KG1 (cell line): ENCODE measurements around the gene APEX1.
"Not testable (repeated sequence)": the region's sequence is repeated elsewhere in the genome, so short reads cannot be mapped to it uniquely, and the experiment has no call there.

ENCODE experiments used
- DNase-seq: peaks from one replicate; lab custom pipeline; 2025; lab: John Stamatoyannopoulos, UW

APEX1 gene

DNA sequence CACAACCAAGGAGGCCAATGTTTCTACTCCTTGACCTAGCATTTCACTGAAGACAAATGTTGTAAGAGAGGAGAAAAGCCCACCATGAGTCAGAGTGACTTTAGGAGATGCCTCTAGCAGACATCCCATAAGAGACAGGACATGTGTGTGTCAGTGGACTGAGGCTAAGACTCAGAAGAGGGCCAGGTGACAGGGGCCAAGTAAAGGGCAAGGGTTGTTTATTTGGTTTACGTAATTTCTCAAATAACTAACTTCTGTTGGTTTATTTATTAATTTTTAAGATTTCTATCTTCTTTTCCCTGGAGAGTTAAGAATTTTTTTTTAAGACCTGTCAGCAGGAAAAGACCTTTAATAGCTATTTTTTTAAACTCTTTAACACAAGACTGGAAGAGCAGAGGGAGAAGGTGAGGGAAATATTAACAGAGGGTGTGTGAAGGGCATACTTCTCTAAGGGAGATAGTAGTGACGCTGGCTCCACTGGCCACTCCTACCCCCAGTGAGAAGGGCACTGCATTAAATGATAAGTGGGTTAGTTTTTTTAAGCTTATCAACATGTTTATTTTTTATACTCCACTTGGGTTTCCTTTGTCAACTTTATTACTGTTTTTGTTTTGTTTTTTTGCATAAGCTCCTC, 17.6 kb downstream of the APEX1 start:
- DNase-seq: no peak

GRCh38 chr14:20476776-20477175, 21.8 kb downstream of the APEX1 start:
- DNase-seq: no peak

- DNase-seq: no peak
Measured at GRCh38 chr14:20477211-20477876, 22.3 kb downstream of the APEX1 start.

DNA sequence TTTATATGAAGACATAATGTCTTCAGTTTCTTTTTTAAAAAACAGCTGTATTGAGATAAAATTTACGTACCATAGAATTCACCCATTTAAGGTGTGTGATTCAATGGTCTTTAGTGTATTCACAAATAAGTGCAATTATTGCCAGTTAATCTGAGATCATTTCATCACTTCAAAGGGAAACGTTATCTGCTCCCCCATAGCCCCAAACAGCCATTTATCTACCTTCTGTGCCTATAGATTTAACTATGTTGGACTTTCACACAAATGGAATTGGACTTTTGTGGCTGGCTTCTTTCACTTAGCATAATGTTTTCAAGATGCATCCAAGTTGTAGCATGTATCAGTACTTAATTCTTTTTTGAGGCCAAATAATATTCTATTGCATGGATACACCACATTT, 23.9 kb downstream of the APEX1 start:
- no peak for DNase-seq

DNA sequence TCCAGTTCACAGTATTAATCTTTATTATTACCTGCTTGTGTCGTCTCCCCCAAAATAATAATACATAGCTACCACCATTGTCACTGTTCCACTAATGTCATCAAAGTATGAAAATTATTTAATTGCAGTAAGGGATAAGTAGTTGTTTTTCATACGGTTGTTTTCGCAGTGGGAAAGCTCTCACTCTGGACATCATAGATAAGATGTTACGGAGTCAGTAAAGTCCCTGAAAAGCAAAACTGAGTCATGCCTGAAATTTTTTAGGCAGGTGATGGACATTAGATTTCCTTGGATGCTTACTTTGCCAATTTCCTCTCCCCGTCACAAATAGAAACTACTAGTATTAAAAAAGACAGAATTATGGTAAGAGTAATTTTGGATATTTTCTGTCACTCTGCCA, 27.4 kb downstream of the APEX1 start:
- no peak for DNase-seq

DNA sequence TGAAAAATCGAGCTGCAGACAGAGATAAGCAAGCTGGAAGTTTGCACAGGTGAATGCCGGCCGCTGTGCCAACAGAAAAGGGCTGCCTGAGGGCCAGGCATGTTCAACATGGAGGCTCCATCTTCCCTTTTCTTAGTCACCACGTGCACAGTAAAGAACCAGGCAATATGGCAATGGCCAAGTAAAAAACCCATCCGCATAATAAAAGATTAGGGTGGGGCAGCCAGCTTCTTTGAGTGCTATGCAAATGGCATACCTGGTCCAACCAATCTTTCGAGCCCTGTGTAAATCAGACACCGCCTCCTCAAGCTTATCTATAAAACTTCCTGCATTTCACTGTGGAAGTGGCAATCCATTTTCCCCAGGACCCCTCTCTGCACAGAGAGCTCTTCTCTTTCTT, 30.9 kb downstream of the APEX1 start:
- DNase-seq: no peak

DNA sequence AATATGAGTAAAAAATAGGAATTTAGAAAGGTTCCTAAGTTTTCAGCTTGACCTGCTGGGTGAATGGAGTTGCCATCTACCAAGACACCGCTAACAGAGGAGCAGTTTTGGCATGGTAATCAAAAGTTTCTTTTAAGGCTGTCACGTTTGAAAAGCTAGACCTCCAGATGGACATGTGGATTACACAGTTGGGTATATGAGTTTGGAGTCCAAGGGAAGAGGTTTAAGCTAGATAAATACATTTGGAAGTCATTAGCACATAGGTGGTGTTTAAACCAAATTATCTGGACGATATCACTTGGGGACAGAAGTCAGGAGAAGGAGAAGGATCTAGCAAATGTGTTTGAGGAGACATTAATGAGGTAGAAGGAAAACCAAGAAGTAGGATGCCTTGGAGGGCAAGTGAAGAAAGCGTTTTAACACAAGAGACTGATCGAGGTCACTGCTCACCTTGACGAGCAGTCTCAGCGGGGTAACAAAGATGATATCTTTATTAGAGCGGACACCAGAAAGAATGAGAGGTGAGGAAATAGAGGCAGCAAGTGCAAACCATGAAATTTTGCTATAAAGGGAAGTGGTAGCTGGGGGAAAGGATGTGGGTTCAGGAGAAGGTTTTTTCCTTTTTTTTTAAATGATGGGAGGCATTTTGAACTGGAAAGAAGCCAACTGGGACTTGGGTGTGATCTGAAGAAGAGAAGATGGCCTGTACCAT, 31.8 kb downstream of the APEX1 start:
- no peak for DNase-seq

- DNase-seq: no peak
Measured at GRCh38 chr14:20487396-20487725, 32.3 kb downstream of the APEX1 start.

DNA sequence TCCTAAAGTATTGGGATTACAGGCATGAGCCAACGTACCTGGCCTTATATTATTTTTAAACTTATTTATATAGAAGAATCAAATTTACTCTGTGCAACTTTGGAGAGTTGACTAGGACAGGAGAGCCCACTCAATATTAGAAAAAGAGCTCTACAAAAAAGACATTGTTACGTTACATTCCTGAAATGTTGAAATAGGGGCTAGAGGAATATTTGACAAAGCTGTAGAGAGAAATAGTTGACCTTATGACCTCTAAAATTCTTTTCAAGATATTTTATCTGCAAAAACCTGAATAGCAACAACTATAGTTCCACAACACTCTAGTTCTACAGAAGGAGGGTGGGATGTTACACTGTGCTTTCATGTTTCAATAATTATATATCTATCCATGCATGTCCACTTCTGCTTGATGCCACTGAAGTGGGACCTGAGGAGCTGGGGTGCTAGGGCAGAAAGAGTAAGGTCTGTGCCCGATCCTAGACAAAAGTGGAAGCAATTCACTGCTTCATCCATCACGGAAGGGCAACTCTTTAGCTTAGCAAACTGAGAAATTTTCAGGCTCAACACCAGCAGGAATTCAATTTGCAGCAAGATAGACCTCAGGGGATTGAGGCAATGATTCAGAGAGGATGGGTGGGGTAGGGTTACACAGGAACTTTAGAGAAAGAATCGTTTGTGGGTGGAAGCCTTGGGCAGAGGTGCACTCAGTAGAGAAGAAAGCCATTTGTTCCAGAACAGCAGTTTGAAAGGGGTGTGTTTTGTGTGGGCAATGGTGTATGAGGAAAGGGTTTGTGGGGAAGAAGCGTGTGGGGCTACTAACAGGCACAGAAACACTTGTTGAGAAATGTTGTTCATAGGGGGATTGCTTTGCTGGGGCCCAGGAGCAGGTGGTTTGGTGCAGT, 34.3 kb downstream of the APEX1 start:
- DNase-seq: no peak

DNA sequence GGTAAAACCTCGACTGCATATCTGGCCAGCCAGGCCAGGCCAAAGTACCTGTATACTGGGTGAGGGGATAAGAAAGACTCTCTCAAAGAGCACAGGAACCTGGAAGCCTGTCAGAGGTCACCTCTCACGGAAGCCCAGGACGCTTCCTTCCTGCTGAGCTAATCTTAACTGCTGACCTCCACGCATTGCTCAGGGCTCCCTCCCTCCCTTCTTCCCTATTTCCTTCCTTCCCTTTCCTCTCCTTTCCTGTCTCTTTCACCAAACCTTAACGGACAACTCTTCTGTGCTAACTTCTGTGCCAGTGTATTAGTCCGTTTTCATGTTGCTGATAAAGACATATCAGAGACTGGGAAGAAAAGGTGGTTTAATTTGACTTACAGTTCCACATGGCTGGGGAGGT, 35.5 kb downstream of the APEX1 start:
- DNase-seq: no peak

- no peak for DNase-seq
Measured at GRCh38 chr14:20492486-20492885, 37.5 kb downstream of the APEX1 start.

DNA sequence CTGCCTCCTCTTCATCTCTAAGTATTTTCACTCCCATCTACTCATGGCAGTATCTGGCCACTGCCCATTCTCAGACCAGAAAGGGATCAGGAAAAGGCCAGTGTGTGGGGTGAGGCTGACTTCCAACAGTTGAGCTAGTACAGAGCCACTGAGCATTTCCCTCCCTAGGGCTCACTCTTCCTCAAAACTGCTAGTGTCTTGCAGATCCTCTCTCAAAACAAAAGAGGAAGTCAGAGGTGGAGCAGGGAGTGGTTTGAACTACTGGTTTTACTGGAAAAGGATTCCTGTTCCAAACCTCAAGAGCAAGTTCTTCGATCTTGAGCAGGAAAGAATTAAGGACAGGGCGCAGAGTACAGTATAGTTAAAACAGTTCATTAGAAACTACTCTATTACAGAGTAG, 38.6 kb downstream of the APEX1 start:
- peak; percentile 25 for DNase-seq

GRCh38 chr14:20494935-20495766, 40.1 kb downstream of the APEX1 start:
- no peak for DNase-seq

DNA sequence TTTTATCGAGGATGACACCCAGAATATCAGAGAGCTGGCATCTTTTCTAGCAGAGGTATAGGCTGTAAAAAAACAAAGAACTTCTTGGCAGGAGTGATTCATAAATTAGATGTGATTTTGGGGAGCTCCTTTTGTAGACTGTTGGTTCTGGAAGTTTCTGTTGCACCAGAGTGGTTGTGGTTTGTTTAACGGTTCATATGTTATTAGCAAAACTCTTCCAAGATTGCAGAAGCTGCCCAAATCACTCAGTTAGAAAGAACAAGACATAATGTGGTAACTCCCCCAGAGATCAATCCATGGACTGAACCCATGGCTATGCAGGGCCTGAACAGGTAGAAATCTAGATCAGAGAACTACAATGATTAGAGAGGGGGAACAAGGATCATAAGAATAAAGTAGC, 43.6 kb downstream of the APEX1 start:
- DNase-seq: no peak

- no peak for DNase-seq
Measured at GRCh38 chr14:20499108-20499507, 44.1 kb downstream of the APEX1 start.

DNA sequence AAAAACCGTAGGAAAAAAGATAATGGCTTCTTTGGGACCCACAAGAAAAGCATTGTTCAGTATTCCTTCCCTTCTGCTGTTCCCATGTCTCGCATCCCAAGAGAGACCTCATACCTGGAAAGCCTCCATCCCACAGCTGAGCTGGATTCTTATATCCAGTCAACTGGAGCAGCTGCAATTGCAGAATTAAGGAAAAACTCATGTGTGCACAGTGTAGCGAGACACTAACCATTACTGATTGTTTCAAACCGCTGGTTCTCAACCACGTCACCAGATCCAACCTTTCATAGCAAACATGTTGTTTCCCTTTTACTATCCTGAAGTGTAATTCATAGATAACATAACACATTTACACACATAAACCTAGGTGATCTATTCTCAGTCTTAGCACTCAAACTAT, 44.9 kb downstream of the APEX1 start:
- no peak for DNase-seq

GRCh38 chr14:20501346-20501745, 46.3 kb downstream of the APEX1 start:
- no peak for DNase-seq

GRCh38 chr14:20503898-20504297, 48.9 kb downstream of the APEX1 start:
- no peak for DNase-seq

- not testable (repeated sequence) for DNase-seq
Measured at GRCh38 chr14:20506276-20506675, 51.2 kb downstream of the APEX1 start.

DNA sequence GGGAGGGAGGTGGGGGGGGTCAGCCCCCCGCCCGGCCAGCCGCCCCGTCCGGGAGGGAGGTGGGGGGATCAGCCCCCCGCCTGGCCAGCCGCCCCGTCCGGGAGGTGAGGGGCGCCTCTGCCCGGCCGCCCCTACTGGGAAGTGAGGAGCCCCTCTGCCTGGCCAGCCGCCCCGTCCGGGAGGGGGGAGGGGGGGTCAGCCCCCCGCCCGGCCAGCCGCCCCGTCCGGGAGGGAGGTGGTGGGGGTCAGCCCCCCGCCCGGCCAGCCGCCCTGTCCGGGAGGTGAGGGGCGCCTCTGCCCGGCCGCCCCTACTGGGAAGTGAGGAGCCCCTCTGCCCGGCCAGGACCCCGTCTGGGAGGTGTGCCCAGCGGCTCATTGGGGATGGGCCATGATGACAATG, 51.7 kb downstream of the APEX1 start:
- not testable (repeated sequence) for DNase-seq
